DMS79 (cell line): ENCODE results near the gene PLA2G4A.
"Not testable (repeated sequence)": the region's sequence is repeated elsewhere in the genome, so short reads cannot be mapped to it uniquely, and the experiment has no call there.

ENCODE experiments used
- DNase-seq: peaks from one replicate; lab custom pipeline; 2025; lab: John Stamatoyannopoulos, UW

The PLA2G4A gene

GRCh38 chr1:186875896-186876835 lies 47.4 kb downstream of the PLA2G4A start:
- no peak for DNase-seq

DNA sequence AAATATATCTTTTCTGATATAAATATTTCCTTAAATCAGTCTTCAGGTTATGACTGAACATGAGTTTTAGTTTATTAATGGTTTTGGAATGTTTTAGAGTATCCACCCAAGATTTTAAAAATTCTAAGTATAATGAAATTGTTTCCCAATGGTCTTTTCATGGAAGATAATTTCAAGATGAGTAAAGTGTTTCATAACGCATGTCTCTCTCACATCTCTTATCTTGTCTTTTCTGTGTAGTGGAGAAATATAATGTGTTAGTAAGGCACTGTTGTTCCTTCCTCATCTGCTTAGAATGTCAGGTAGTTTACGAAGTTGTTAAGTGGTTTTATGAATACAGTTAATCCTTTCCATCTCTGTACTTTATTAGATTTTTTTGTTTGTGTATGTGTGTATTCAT lies 49.6 kb downstream of the PLA2G4A start:
- no peak for DNase-seq

DNA sequence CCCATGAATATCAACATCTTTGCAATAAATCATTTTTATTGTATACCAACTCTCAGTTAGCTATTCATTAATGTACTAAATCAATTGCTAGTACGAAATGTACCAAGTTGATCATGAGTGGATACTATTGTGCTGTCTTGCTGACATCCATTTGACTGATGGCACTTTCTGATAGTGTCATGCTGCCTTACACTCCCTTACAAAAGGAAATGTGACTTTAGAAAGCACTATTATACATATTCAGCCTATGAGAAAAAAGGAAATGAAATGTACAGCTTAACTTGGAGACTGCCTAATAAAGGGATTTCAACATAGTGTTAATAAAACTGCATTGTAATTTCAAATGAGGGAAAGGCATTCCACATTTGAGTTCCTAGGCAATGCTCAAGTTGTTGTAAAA lies 52.2 kb downstream of the PLA2G4A start:
- DNase-seq, result no peak

DNA sequence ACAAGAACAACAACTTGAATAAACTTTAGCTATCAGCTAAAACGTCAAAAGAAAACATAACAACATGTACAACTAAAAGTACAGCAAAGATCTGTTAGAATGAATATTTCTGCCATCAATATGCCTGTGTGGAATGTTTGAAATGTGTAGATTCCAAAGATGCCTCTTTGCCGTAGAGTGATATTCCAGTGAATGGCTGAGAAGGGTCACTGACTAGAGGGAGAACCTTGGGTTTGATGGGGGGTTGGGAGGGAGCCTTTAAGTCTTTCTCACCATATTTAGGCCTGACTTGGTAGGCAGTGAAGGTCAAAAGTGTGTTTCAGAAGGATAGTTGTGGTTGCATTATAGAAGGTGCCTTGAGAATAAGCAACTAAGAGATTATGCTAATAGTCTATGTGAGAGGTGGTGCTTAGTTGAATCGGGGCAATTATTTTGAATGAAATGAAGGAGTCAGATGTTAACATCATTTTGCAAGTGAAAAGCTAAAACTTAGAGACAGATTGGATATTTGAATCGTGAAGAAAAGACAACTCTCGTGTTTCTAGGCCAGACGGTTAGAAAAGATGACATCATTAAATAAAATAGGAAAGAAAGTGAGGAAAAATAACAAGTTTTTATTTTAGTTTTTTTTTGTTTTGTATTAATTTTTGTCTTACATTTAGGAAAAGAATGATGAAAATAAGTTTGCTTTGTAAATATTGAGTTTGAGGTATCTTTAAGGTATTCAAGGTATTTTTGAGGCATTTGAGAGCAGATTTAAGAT lies 53.8 kb downstream of the PLA2G4A start:
- DNase-seq, result no peak

DNA sequence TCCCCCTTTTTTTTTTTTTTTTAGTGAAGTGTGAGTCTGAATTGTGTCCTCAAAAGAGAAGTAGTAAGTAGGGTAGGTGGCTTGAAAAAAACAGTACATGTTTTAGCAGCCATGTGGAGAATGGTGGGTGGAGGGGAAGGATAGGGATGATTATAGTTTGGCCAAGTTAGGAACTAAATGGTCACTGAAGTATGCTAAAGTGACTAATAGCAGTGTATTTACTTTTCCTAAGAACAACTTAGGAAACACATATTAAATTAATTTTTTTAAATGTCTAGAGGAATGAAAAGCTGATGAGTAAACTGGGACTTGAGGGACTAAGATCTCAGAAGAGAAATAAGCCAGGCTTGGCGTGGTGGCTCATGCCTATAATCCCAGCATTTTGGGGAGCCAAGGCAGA lies 55.5 kb downstream of the PLA2G4A start:
- DNase-seq, result no peak

GRCh38 chr1:186887203-186887602 lies 58.5 kb downstream of the PLA2G4A start:
- DNase-seq, result no peak

DNA sequence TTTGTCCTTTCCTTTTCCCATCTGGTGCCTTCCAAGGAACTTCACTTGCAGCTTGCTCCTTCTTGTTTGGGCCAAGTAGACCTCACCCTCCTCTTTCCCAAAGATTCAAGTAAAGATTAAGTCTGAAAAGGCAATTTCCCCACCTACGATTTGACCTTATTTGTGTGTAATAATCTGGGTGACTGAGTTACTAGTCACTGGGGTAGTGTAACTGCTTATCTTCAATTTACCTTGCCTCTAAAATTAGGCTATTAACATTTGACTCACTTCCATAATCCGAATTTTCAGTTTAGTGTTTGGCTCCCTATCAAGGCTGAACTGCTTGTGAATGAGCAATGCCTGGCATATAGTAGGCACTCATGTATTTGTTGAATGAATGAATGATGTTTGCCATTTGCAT lies 59.6 kb downstream of the PLA2G4A start:
- no peak for DNase-seq

DNA sequence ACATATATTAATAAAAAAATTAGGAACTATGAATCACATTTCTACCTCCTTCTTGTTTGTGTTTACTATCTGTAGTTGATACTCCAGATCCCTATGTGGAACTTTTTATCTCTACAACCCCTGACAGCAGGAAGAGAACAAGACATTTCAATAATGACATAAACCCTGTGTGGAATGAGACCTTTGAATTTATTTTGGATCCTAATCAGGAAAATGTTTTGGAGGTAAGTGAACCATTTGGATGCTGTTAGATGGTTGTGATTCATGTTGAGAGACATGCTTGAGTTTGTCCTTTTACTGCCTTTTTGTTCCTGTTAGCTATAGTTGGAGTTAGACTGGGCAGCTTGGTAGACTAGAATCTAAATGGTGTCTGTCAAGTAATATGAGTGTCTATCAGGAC lies 64.2 kb downstream of the PLA2G4A start:
- no peak for DNase-seq

GRCh38 chr1:186894415-186894814 lies 65.7 kb downstream of the PLA2G4A start:
- no peak for DNase-seq

DNA sequence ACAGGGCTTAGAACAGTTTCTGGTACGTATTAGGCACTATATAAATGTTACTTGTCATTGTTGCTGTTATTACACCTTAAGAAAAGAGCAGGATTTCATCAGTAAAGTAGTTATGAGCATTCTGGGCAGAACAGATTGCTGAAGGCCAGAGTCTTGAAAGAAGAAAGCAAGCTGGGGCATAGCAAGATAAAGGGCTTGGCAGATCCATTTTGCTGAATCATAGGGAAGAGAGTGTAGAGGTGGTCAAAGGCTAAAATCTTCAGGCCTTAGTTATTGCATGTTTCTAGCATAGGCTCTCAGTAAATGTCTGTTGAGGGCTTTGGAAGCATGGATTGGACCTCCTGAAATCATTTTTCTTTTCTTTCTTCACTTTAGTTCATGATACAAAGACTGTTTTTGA lies 67.5 kb downstream of the PLA2G4A start:
- no peak for DNase-seq

GRCh38 chr1:186897008-186897407 lies 68.3 kb downstream of the PLA2G4A start:
- DNase-seq, result no peak

DNA sequence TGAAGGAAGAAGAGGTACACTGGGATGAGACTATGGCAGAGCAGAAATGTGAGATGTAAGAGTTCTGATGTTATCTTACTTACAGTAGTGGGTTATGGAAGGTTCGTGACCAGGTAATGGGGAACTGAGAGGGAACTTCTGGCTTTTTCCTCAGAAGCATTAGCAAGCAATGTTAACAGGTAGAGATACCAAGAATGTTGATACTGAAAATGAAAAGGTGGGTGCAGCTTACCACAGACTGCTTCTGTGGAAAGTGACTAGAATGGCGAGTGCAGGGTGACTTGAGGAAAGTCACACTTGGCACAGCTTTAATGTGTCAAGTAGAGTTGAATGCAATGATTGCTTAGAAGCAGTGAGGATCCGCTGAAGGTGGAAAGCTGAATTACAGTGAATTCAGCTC lies 70.8 kb downstream of the PLA2G4A start:
- DNase-seq, result no peak

- no peak for DNase-seq
Observed at GRCh38 chr1:186899977-186900376, 71.2 kb downstream of the PLA2G4A start.

- no peak for DNase-seq
Observed at GRCh38 chr1:186900539-186901237, 71.9 kb downstream of the PLA2G4A start.

- DNase-seq, result no peak
Observed at GRCh38 chr1:186901631-186902030, 72.9 kb downstream of the PLA2G4A start.

- no peak for DNase-seq
Observed at GRCh38 chr1:186903374-186904136, 74.8 kb downstream of the PLA2G4A start.

DNA sequence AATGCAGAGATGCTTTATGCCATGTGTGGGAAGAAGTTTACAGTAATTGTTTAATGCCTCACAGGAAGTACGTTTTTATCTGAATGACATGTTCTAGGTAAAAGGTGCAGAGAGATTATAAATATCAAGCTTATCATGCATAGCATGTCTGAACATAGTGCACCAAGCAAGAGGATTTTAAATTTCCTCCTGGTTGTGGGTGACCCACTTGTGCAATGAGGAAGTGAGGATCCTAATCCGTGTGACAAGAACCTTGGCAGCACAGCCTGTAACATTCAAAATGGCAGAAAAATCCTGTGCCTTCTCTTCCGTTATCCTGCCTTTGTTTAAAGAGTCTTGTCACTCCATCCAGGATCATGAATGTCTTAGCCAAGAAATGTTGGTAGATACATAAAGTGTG lies 75.6 kb downstream of the PLA2G4A start:
- DNase-seq, result no peak

DNA sequence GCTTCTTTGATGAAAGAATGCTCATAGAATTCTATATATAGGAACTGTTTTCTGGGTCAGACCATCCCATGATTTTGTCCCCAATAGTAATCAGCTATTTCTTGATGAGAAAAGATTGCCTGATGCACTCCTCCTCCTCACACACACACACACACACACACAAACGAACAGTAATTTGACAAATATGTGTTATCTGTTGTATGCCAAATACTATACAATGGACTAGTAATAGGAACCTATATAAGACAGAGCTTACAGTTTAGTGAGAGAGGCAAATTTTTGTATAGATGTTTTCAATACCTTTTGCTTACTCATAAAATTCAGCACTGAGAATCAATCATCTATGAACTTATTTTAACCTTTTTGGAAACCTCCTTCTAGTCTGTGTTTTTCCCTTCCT lies 76.8 kb downstream of the PLA2G4A start:
- no peak for DNase-seq

GRCh38 chr1:186915555-186915954 lies 86.8 kb downstream of the PLA2G4A start:
- no peak for DNase-seq

DNA sequence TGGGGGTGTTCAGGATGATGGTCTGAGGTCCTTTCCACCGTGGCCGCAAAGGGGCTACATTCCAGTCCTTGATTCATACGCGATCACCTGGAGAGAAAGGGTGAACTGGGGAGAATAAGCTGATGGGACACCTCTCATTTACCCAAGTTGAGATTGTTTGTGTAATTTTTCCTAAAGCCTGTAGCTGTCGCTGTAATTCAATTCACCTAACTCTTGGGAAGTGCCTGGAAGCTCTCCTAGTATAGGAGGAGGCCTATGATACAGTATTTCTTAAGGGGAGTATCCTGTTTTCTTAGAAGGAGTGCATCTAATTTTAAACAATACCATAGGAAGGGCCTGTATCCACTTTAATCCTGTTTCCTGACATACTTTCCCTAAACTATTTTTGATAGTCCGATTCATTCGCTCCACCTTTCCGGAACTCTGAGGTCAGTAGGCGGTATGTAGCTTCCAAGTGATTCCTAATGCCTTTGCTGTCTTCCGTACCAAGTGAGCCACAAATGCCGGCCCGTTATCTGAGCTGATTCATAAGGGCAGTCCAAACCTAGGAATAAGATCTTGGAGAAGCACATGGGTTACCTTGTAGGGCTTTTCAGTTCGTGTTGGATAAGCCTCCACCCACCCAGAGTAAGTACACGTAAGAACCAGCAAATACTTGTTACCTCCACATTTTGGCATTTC lies 88.5 kb downstream of the PLA2G4A start:
- DNase-seq, result not testable (repeated sequence)

GRCh38 chr1:186921386-186921785 lies 92.6 kb downstream of the PLA2G4A start:
- DNase-seq, result not testable (repeated sequence)
